Measurements from ENCODE around the gene PXT1.
A peak's percentile ranks its signal among the peaks of the same experiment; 100 is the strongest.
"Not testable (repeated sequence)": the region's sequence is repeated elsewhere in the genome, so short reads cannot be mapped to it uniquely, and the experiment has no call there.

Gene PXT1

GRCh38 chr6:36413489-36414480, 28.9 kb downstream of the PXT1 start:
- Mint-ChIP-seq H3K36me3 (ENCODE audit: insufficient read depth) (no peaks in the 10 kb centered on the region), H3K4me1 (no peaks in the 10 kb centered on the region), H3K27me3 (peaks cover 12% of the 10 kb centered on the region), H3K4me3 (no peak overlapping the region), H3K9me3 (no peaks in the 10 kb centered on the region), H3K27ac (ENCODE audit: low read depth) (no peak overlapping the region)
- ATAC-seq (replicated peaks; ENCODE audit: extremely low read depth, poor library complexity, severe bottlenecking), result no peak
- no peak for DNase-seq (ENCODE audit: low spot score in 2 of 2)

- not testable (repeated sequence) for H3K36me3 Mint-ChIP-seq (ENCODE audit: insufficient read depth); ATAC-seq (replicated peaks; ENCODE audit: extremely low read depth, poor library complexity, severe bottlenecking); DNase-seq (ENCODE audit: low spot score in 2 of 2); H3K4me1 Mint-ChIP-seq; H3K4me3 Mint-ChIP-seq; H3K9me3 Mint-ChIP-seq; H3K27ac Mint-ChIP-seq (ENCODE audit: low read depth)
- peaks cover 32% of the 10 kb centered on the region for H3K27me3 Mint-ChIP-seq
Measured at GRCh38 chr6:36409718-36410117, 32.9 kb downstream of the PXT1 start.

GRCh38 chr6:36404164-36404563, 38.5 kb downstream of the PXT1 start:
- no peak for DNase-seq (ENCODE audit: low spot score in 2 of 2)
- H3K4me1 Mint-ChIP-seq, result no peaks in the 10 kb centered on the region
- peaks cover 45% of the 10 kb centered on the region for H3K27me3 Mint-ChIP-seq
- H3K36me3 Mint-ChIP-seq (ENCODE audit: insufficient read depth), result no peaks in the 10 kb centered on the region
- no peak overlapping the region for H3K27ac Mint-ChIP-seq (ENCODE audit: low read depth)
- H3K4me3 Mint-ChIP-seq, result no peak overlapping the region
- no peaks in the 10 kb centered on the region for H3K9me3 Mint-ChIP-seq
- ATAC-seq (replicated peaks; ENCODE audit: extremely low read depth, poor library complexity, severe bottlenecking), result no peak

GRCh38 chr6:36402481-36402880, 40.2 kb downstream of the PXT1 start:
- Mint-ChIP-seq H3K4me3 (no peak overlapping the region), H3K27me3 (peaks cover 32% of the 10 kb centered on the region), H3K27ac (ENCODE audit: low read depth) (no peak overlapping the region), H3K9me3 (no peaks in the 10 kb centered on the region), H3K36me3 (ENCODE audit: insufficient read depth) (no peaks in the 10 kb centered on the region), H3K4me1 (no peaks in the 10 kb centered on the region)
- ATAC-seq (replicated peaks; ENCODE audit: extremely low read depth, poor library complexity, severe bottlenecking), result no peak
- DNase-seq (ENCODE audit: low spot score in 2 of 2), result no peak

DNA sequence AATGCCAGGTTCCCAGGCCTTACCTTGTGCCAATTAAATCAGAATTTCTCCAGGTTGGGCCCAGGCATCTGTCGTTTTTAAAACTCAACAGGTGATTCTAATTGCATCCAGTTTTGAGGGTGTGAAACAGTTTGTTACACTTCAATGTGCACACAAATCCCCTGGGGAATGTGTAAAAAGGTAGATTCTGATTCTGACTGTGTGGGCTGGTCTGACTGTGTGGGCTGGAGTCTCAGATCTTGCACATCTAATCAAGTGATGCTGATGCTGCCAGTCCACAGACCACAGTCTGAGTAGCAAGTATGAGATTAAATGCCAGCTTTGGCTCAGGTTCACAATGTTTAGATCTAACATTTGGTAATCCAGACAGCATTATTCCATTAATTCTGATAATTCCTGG, 42.7 kb downstream of the PXT1 start:
- H3K4me3 Mint-ChIP-seq, result no peak overlapping the region
- peaks cover 22% of the 10 kb centered on the region for H3K27me3 Mint-ChIP-seq
- no peaks in the 10 kb centered on the region for H3K36me3 Mint-ChIP-seq (ENCODE audit: insufficient read depth)

DNA sequence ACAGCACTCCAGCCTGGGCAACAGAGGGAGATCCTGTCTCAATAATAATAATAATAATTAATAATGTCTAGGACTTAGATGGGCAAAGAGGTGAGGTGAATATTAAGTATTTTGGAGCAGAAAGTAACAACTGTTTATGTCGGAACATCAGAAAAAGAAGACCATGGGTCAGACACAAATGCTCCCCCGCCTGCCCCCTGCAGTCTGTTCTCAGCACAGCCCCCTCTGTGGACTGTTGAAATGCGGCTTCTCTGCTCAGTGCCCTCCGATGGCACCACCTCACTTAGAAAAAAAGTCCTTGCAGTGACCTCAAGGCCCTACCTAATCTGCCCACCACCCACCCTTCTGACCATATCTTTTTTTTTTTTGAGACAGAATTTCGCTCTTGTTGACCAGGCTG, 50.0 kb downstream of the PXT1 start:
- no peak overlapping the region for H3K4me3 Mint-ChIP-seq
- H3K27ac Mint-ChIP-seq (ENCODE audit: low read depth), result no peak overlapping the region
- ATAC-seq (replicated peaks; ENCODE audit: extremely low read depth, poor library complexity, severe bottlenecking) (no peak), DNase-seq (ENCODE audit: low spot score in 2 of 2) (no peak)
- peaks cover 9% of the 10 kb centered on the region for H3K27me3 Mint-ChIP-seq
- no peaks in the 10 kb centered on the region for H3K9me3 Mint-ChIP-seq
- no peaks in the 10 kb centered on the region for H3K36me3 Mint-ChIP-seq (ENCODE audit: insufficient read depth)
- H3K4me1 Mint-ChIP-seq, result no peaks in the 10 kb centered on the region

More for the DNA sequence above, 42.7 kb downstream of the PXT1 start:
- H3K4me1 Mint-ChIP-seq, result no peaks in the 10 kb centered on the region
- H3K27ac Mint-ChIP-seq (ENCODE audit: low read depth), result no peak overlapping the region
- ATAC-seq (replicated peaks; ENCODE audit: extremely low read depth, poor library complexity, severe bottlenecking), result no peak
- DNase-seq (ENCODE audit: low spot score in 2 of 2), result no peak
- H3K9me3 Mint-ChIP-seq, result no peaks in the 10 kb centered on the region

- Mint-ChIP-seq H3K27me3 (peaks cover 20% of the 10 kb centered on the region), H3K4me3 (no peak overlapping the region), H3K27ac (ENCODE audit: low read depth) (no peak overlapping the region), H3K4me1 (peaks cover 18% of the 10 kb centered on the region), H3K9me3 (no peaks in the 10 kb centered on the region), H3K36me3 (ENCODE audit: insufficient read depth) (peaks cover 3% of the 10 kb centered on the region)
- DNase-seq (ENCODE audit: low spot score in 2 of 2), result no peak
- no peak for ATAC-seq (replicated peaks; ENCODE audit: extremely low read depth, poor library complexity, severe bottlenecking)
Measured at GRCh38 chr6:36389353-36389752, 53.3 kb downstream of the PXT1 start.

DNA sequence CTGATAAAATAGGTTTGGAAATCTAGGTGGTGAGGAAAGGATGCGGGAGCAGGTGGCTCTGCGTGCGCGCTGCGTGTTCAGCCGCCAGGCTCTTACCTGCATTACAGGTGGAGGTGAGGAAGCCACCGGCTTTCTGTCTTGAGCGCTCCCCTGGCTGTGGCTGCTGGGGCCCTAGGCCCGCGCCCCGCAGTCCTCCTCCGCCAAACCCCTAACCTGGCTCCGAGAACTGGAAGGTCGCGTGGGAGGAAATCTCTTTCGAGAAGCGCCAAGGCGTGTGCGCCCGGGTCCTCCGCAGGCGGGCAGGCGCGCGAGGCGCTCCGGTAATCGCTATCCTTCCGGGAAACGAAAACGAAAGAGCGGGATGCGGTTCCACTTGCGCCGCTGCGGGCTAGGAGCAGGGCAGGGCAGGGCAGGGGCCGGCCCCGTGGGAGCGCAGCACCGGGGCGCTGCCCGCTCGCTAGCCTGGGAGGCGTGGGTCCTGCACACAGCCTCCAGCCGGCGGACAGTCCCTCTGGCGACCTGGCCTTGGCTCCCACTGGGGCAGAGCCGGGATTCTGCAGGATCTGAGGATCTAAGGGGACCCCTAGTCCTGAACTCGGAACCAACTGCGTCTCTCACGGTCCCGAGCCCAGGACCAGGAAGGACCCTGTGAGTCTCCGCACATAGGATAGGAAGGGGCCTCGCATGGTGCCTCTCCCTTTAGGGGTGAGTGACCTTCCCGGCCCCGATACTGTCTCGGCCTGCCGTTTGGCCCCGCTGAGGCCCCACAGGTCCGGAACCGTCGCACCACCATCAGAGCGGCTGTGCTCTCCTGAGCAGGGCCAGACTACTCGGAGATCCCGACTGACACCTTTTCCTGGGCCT, 55.0 kb downstream of the PXT1 start, which contains the start of gene ETV7:
TSS of gene ETV7 (minus strand) at position 230 of the 864 bp plus-strand sequence. CDS start at position 102, 128 bp downstream.
- H3K4me1 Mint-ChIP-seq, result peaks cover 18% of the 10 kb centered on the region
- peak; percentile 57 for ATAC-seq (replicated peaks; ENCODE audit: extremely low read depth, poor library complexity, severe bottlenecking)
- H3K36me3 Mint-ChIP-seq (ENCODE audit: insufficient read depth), result peaks cover 3% of the 10 kb centered on the region
- no peaks in the 10 kb centered on the region for H3K9me3 Mint-ChIP-seq
- DNase-seq (ENCODE audit: low spot score in 2 of 2), result no peak
- peak within 1 kb of the TSS; percentile 85 for H3K27ac Mint-ChIP-seq (ENCODE audit: low read depth)
- peaks cover 20% of the 10 kb centered on the region for H3K27me3 Mint-ChIP-seq
- H3K4me3 Mint-ChIP-seq, result peak within 1 kb of the TSS; percentile 88

- ATAC-seq (replicated peaks; ENCODE audit: extremely low read depth, poor library complexity, severe bottlenecking), result peak; percentile 60
- Mint-ChIP-seq H3K9me3 (no peaks in the 10 kb centered on the region), H3K36me3 (ENCODE audit: insufficient read depth) (peaks cover 3% of the 10 kb centered on the region), H3K4me3 (peak overlapping the region; percentile 88), H3K4me1 (peaks cover 18% of the 10 kb centered on the region), H3K27me3 (peaks cover 20% of the 10 kb centered on the region), H3K27ac (ENCODE audit: low read depth) (peak overlapping the region; percentile 85)
- DNase-seq (ENCODE audit: low spot score in 2 of 2), result peak in 1 of 2 donors; percentile 19
Measured at GRCh38 chr6:36386495-36387439, 55.9 kb downstream of the PXT1 start.

GRCh38 chr6:36384095-36384494, 58.6 kb downstream of the PXT1 start:
- no peak for ATAC-seq (replicated peaks; ENCODE audit: extremely low read depth, poor library complexity, severe bottlenecking)
- H3K27ac Mint-ChIP-seq (ENCODE audit: low read depth), result no peak overlapping the region
- no peak overlapping the region for H3K4me3 Mint-ChIP-seq
- peaks cover 20% of the 10 kb centered on the region for H3K27me3 Mint-ChIP-seq
- H3K4me1 Mint-ChIP-seq, result peaks cover 18% of the 10 kb centered on the region
- H3K9me3 Mint-ChIP-seq, result no peaks in the 10 kb centered on the region
- no peak for DNase-seq (ENCODE audit: low spot score in 2 of 2)
- H3K36me3 Mint-ChIP-seq (ENCODE audit: insufficient read depth), result peaks cover 3% of the 10 kb centered on the region

GRCh38 chr6:36383606-36384005, 59.0 kb downstream of the PXT1 start:
- ATAC-seq (replicated peaks; ENCODE audit: extremely low read depth, poor library complexity, severe bottlenecking), result no peak

GRCh38 chr6:36382976-36383375, 59.7 kb downstream of the PXT1 start:
- Mint-ChIP-seq H3K27ac (ENCODE audit: low read depth) (no peak overlapping the region), H3K4me3 (no peak overlapping the region), H3K9me3 (no peaks in the 10 kb centered on the region), H3K36me3 (ENCODE audit: insufficient read depth) (peaks cover 3% of the 10 kb centered on the region), H3K4me1 (peaks cover 18% of the 10 kb centered on the region), H3K27me3 (peaks cover 13% of the 10 kb centered on the region)
- DNase-seq (ENCODE audit: low spot score in 2 of 2) (no peak), ATAC-seq (replicated peaks; ENCODE audit: extremely low read depth, poor library complexity, severe bottlenecking) (no peak)

More at GRCh38 chr6:36383606-36384005, 59.0 kb downstream of the PXT1 start:
- Mint-ChIP-seq H3K27me3 (peaks cover 19% of the 10 kb centered on the region), H3K9me3 (no peaks in the 10 kb centered on the region), H3K4me3 (no peak overlapping the region), H3K27ac (ENCODE audit: low read depth) (no peak overlapping the region), H3K36me3 (ENCODE audit: insufficient read depth) (peaks cover 3% of the 10 kb centered on the region), H3K4me1 (peaks cover 18% of the 10 kb centered on the region)
- no peak for DNase-seq (ENCODE audit: low spot score in 2 of 2)
